H4 (cell line): Measurements from ENCODE around the gene C1orf94. TPM values are rescaled to one million over a fixed set of nuclear protein-coding genes. Genes with fewer than 3 reads are reported as not detected.
A peak's percentile ranks its signal among the peaks of the same experiment; 100 is the strongest.

Source experiments
- DNase-seq: peaks from one replicate; pipeline ENCODE4 v3.0.0-alpha.2; 2015; ENCODE audit warnings: low spot score
- total RNA-seq: library from RNA; depleted of rRNA; stranded (reverse); fragments of >200 nt; shearing (Covaris generic); gene quantifications from 2 replicates; pipeline ENCODE4 v1.2.3, GENCODE V29; 2014; rRNA removed

C1orf94 gene
- not detected in 2 replicates for total RNA-seq

- DNase-seq = no peak
These were observed at the start of gene C1orf94 for GRCh38 chr1:34176830-34177603. Gene C1orf94, plus strand, starts transcription at chr1:34176907. Its CDS starts 883 bp downstream, at chr1:34177790.

DNA sequence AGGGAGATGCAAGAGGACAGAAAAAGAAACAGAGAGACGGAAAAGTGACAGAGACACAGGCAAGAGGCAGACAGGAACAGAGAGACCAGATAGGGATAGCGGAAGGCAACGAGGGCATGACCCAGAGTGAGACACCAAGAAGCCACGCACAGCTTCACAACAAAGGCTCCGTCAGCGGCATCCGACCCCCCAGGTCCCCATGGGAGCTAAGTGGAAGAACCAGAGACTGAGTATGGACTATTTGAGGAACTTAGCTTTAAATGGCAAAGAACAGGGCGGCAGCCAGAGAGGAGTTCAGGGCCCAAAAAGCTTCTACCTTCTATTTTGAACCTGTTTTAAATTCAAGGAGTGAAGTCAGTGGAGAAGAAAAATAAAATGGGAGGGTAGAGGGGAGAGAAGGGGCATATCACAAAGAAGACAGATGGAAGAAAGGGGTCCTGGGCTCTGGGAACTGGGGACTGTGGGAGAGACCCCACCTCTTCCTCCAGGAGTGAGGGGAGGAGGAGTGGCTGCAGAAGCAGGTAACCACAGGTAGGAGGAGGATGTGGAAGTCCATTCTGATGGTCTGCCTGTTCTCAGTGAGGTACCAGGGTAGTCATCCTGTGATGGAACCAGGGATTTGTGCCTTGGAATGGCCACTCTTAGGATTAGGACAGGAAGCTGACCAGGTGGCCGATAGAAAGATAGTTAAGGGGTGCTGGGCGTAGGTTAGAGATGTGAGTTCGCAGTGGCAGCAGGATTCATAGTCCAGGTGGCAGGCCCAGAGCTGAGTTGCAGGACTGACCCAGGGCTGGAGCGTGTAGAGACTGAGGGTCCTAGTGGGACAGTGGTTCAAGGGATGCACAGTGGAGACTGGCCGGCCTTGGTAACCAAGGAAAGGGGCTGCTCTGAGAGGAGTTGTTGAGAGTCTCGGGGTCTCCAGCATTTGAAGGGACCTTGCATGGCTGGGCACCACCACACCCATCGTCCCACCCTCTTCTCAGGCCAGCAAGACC is 49.4 kb upstream of the C1orf94 start:
- DNase-seq = no peak

GRCh38 chr1:34128186-34128889 is 48.4 kb upstream of the C1orf94 start:
- no peak for DNase-seq

DNA sequence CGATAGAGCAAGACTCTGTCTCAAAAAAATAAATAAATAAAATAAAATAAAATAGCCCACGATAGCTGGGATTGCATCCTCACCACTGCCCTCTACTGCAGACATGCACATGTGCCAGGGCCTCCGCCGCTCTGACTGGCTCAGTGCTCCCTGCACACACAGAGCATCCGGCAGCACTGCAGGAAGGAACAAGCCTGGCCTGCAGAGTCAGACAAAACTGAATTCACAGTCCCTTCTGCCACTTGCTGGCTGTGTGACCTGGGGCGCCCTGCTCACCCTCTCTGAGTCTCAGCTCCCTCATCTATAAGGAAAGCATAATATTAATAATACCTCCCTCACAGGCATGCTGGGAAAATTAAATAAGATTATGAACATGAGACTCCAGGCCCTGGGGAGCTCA is 47.1 kb upstream of the C1orf94 start:
- DNase-seq = no peak

DNA sequence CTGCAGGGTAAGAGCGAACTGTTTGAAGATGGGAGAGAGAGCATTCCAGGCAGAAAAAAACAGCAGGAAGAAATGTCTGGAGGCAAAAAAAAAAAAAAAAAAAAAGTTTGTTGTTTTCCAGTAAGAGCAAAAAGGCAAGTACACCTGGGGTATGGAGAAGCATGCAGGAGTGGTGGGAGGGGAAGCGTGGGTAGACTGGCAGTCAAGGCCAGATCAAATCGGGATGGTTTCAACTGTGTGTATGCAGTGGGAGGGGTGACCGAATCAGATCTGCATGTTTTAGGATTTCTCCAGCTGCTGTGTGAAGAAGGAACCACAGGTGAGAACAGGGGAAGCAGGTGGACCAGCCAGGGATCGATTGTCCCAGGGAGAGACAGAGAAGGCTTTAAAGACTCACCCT is 46.4 kb upstream of the C1orf94 start:
- no peak for DNase-seq

GRCh38 chr1:34131396-34132160 is 45.1 kb upstream of the C1orf94 start:
- DNase-seq = no peak

DNA sequence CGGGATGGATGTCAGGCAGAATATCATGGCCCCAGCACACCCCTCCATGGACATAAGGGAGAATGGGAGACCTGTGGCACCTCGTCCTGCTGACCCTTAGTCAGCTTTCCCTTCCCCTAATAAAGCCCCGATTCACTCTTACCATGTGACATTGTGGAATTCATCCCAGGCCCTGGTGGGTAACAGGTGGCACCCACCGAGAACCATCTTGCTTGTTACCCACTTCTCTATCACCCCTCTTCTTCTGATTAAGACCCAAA is 44.6 kb upstream of the C1orf94 start:
- no peak for DNase-seq

DNA sequence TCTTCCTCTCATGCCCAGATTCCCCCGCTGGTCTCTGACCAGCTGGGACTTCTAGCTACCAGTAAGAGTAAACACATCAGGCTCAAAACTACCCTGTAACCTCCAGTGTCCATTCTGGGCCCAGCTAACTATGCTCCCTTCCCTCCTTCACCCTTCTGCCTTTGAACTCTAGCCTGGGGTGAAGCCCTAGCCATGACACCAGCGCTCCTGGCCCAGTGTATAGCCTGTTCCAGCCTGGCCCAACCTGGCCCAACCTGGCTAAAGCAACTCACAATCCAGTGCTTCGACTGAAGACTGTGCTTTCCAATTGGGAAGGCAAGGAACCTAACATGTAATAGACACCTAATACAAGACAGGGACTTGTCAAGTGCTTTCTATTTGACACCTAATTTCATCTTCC is 39.3 kb upstream of the C1orf94 start:
- DNase-seq = no peak

DNA sequence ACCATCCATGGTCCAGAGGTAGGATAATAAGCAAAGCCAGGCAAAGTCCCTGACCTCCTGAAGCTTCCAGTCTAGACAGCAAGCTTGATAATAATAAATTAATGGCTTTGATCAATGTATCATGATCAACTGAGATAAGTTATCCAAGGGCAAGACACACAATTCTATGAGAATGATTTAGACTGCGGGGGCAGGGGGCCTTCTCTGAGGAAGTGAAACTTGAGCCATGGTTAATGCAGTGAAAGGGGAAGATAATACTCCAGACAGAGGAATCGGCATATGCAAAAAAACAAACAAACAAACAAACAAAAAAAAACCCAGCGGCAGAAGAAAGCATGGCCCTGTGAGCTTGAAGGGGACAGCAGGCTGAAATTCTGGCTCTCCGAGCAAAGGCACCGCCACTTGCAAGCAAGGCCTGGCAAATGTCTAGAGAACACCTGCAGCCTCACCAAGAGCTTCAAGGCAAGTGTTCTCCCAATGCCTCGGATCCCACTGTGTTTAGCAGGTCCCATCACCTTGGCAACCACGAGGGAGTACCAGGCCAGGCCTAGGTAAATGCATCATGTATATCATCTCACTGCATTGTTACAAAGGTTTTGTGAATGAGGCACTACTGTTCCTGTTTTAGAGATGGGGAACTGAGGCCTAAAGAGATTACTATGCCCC is 36.6 kb upstream of the C1orf94 start:
- no peak for DNase-seq

DNA sequence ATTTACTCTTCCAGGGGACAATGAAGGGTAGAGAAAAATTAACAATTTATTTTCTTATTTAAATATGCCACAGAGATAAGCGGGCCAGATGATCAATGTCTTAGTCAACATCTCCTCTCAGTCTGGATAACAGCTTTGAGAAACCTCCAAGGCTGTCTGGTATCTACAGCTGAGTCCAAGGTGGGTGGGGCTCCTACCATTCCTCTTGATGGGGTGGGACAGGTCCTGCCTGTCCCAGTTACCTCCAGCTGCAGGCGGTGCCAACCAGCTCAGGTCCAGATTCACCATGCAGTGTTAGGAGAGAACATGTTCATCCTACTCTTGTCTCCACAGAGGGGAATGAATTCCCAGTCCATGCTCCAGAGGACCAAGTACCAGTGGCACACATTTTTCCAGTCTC is 32.7 kb upstream of the C1orf94 start:
- no peak for DNase-seq

DNA sequence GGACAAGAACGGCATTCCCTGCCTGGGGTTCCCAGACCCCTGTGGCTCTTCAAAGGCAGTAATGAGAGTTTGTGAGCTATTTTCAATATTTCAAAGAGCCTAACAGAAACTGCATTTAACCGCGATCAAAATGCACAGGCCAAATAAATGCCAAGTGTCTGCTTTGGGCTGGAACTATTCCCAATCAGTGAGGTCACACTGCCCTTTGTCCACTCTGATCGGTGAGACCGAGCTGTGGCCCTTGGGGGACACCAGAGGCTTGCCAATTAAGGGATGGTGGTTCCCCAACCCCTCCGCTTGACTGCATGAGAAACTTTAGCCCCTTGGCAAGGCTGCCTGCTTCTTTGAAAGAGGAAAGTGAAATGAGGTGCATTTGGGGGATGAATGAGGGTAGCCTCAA is 31.9 kb upstream of the C1orf94 start:
- no peak for DNase-seq

- DNase-seq = no peak
These were observed 29.4 kb upstream of the C1orf94 start for GRCh38 chr1:34147301-34147700.

DNA sequence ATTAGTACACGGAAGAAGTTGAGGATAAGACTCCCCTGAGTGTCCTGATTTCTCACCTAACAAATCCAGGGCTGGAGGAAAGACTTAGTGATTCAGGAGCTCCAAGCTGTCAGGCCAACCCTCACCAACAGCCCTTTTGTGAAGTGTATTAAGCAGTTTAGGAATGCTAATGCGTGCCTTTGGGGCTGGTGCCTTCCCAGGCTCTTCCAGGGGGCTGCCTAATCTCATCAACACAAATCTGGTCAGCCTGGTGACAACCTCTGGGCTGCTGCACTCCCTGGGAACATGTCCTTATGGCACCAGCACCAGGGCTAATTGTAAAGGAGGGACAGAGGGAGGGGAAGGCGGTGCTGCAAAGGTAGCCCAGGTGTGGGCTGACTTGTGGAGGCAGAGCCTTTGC is 27.2 kb upstream of the C1orf94 start:
- DNase-seq = no peak

- no peak for DNase-seq
These were observed 23.5 kb upstream of the C1orf94 start for GRCh38 chr1:34153246-34153645.

- DNase-seq = no peak
These were observed 20.8 kb upstream of the C1orf94 start for GRCh38 chr1:34155860-34156259.

- no peak for DNase-seq
These were observed 20.0 kb upstream of the C1orf94 start for GRCh38 chr1:34156739-34157138.

DNA sequence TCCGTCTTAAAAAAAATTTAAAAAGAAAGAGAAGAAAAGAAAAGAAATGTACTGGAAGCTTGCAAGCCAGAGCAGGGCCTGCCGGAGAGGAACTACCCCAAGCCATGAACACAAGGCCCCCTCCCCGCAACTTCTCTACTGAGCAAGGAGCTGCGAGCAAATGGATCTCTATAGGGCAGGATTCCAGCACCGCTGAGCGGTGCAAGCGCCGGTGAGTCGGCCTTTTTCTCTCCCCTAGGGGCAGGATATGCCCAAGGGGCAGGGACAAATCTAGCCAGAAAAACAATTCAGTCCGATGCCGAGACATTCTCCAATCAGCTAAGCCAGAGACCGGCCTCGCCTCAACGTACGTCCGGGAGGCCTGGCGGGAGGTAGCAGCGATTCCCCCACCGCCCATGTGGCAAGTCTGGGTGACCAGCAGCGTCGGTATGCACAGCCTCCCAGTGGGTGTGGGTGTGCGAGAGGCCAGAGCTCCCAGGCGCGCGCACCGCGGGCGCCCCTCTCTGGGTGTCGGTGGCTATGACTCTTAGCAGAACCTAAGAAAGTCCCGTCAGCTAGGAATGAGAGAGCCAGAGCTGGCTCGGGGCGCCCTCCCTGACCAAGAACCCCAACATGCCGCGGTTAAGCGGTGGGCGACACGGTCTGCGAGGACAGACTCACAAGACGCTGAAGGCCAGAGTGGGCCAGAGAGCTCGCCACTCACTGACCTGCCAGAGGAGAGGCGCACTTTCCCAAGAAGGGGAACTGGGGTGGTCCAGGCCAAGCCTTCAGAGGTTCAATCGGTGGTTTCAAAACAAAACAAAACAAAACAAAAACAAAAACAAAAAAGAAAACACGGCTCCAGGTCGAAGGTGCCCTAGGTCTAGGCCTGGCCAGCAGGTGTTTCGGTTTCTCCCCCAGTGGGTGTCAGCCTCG is 13.6 kb upstream of the C1orf94 start:
- peak; percentile 12 for DNase-seq

DNA sequence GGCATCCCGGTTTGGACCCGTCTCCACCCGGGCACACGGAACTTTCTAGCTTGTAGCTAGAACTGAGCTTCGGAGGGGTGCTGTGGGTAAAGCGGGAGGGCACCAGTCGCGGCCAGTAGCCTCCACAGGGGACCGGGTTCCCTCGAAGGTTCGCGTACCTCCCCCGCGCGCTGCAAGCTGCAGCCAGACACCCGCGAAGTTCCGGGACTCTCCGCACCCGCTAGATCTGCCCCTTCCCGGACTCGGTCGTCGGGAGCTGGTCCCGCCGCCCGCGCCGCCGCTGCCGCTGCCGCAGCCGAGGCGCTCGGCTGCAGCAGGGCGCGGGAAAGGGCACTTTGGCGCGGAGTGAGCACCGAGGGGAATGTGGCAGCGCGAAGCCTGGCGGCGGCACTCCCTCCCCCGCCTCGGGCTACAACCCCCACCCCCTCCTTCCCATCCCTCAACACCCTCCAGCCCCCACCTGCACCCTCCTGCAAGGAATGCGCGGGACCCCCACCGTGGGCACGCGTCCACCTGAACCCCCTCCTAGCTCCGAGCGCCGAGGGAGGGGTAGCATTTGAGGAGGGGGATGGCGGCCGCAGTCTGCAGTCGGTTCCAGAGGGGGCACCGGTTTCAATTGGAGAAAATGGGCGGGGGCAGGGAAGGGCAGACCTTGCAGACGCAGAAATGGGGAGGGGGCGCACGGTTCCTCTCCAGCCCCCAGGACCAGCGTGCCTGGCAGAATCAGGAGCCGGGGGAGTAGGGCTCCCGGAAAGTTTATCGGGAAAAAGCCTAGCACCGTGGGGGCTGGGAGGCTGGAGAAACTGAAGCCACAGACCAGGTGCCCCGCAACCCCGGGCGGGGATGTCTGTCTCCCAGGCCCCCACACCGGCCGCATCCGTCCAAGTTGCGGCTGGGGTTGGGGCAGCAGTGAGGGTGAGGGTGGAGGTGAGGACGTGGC is 12.6 kb upstream of the C1orf94 start:
- DNase-seq = no peak
